Endothelial cell of umbilical vein (primary cell): ENCODE measurements around the gene PDZD4. TPM values are rescaled to one million over a fixed set of nuclear protein-coding genes. Genes with fewer than 3 reads are reported as not detected.

Experiments used
- BruUV-seq: library from RNA; stranded (reverse); fragments of 400-500 nt; replicated peaks from 2 replicates; lab custom pipeline; 2021; lab: Mats Ljungman, UMichigan
- CTCF ChIA-PET: fragments of 300-600, 350-600 bp; sonication (Branson Sonifier 250); formaldehyde crosslinking; loops from one replicate; lab custom pipeline; 2021; ENCODE audit warnings: antibody characterized with exemption, inconsistent platforms; lab: Charles Lee
- POLR2A ChIA-PET: fragments of 300-600, 350-600 bp; sonication (Branson Sonifier 250); formaldehyde crosslinking; loops from one replicate; lab custom pipeline; 2021; ENCODE audit warnings: antibody characterized with exemption, inconsistent platforms; lab: Charles Lee
- DNase-seq: peaks from one replicate; pipeline ENCODE4 v3.0.0-alpha.2; 2011; ENCODE audit warnings: low read depth, low spot score
- FAIRE-seq: peaks from 2 replicates; lab custom pipeline; 2011; peaks lifted over from hg19 to GRCh38; lab: Jason Lieb, UNC
- H2AFZ ChIP-seq: 2 replicates; pipeline ENCODE4 v1.6.0; 2012; ENCODE audit warnings: low read depth, low read length, control low read depth, inconsistent platforms
- H3K27ac ChIP-seq: 2 replicates; pipeline ENCODE4 v1.5.1; 2011; ENCODE audit warnings: low read depth, mild to moderate bottlenecking, control low read depth, low read length, moderate library complexity; ENCODE audit not compliant: insufficient read depth
- H3K27me3 ChIP-seq, 2 experiments: 2 replicates each; pipeline versions ENCODE4 v1.6.0 to v1.6.1; 2011; ENCODE audit warnings: low read length in 2 of 2, mixed read lengths in 1 of 2; ENCODE audit not compliant: control insufficient read depth in 2 of 2, insufficient read depth in 2 of 2
- H3K36me3 ChIP-seq, 2 experiments: 2 replicates in 1 of 2; 3 replicates in 1 of 2; pipeline ENCODE4 v1.5.1; 2011; ENCODE audit warnings: low read length in 2 of 2, mild to moderate bottlenecking in 1 of 2, moderate library complexity in 1 of 2; ENCODE audit not compliant: control insufficient read depth in 2 of 2, insufficient read depth in 2 of 2; ENCODE audit errors: extremely low read depth in 1 of 2
- H3K4me1 ChIP-seq: 3 replicates; pipeline ENCODE4 v1.5.1; 2011; ENCODE audit warnings: mild to moderate bottlenecking, low read length; ENCODE audit not compliant: control insufficient read depth, insufficient read depth; ENCODE audit errors: extremely low read depth
- H3K4me2 ChIP-seq: 2 replicates; pipeline ENCODE4 v1.6.1; 2011; ENCODE audit warnings: low read length, control low read depth, mixed read lengths; ENCODE audit not compliant: insufficient read depth
- H3K4me3 ChIP-seq, 3 experiments: fragments of 200-600 bp in 1 of 3; sonication (generic), shearing (Covaris generic) in 1 of 3; replicated peaks in 1 of 3; 2 replicates each; pipeline ENCODE4 v1.5.1; 2011 to 2016; ENCODE audit warnings: control low read depth in 3 of 3, low read length in 3 of 3, mild to moderate bottlenecking in 2 of 3, inconsistent platforms in 1 of 3, low read depth in 1 of 3, moderate library complexity in 1 of 3; ENCODE audit not compliant: insufficient read depth in 1 of 3
- H3K79me2 ChIP-seq: 2 replicates; pipeline ENCODE4 v1.6.0; 2012; ENCODE audit warnings: low read length, inconsistent platforms; ENCODE audit not compliant: control insufficient read depth, insufficient read depth
- H3K9ac ChIP-seq: replicated peaks from 2 replicates; pipeline ENCODE3; 2011; ENCODE audit warnings: low read length, control low read depth; ENCODE audit not compliant: insufficient read depth; ENCODE audit errors: extremely low read depth
- H3K9me1 ChIP-seq: replicated peaks from 3 replicates; pipeline ENCODE4 v1.6.0; 2011; ENCODE audit warnings: mild to moderate bottlenecking, low read length; ENCODE audit not compliant: control insufficient read depth, insufficient read depth; ENCODE audit errors: extremely low read depth
- H3K9me3 ChIP-seq: replicated peaks from 2 replicates; pipeline ENCODE4 v1.5.1; 2012; ENCODE audit warnings: low read length, inconsistent platforms; ENCODE audit not compliant: control insufficient read depth, insufficient read depth
- H4K20me1 ChIP-seq: replicated peaks from 2 replicates; pipeline ENCODE3; 2011; ENCODE audit warnings: mild to moderate bottlenecking, low read length; ENCODE audit not compliant: control insufficient read depth, insufficient read depth; ENCODE audit errors: extremely low read depth
- CTCF ChIP-seq, 2 donors: IDR thresholded peaks; 1 replicate in 1 of 2; 2 replicates in 1 of 2; pipeline ENCODE4 v1.5.1; 2011; ENCODE audit warnings: low read length in 2 of 2, mild to moderate bottlenecking in 2 of 2, moderate library complexity in 2 of 2, control low read depth in 1 of 2, inconsistent platforms in 1 of 2, low read depth in 1 of 2; ENCODE audit not compliant: insufficient read depth in 1 of 2; ENCODE audit errors: extremely low read depth in 1 of 2
- EZH2 ChIP-seq: IDR thresholded peaks from 2 replicates; pipeline ENCODE4 v1.6.1; 2012; ENCODE audit warnings: borderline replicate concordance, low read depth, mild to moderate bottlenecking, moderate library complexity, low read length, inconsistent platforms; ENCODE audit not compliant: severe bottlenecking
- FOS ChIP-seq: IDR thresholded peaks from 2 replicates; pipeline ENCODE4 v1.6.1; 2011; ENCODE audit warnings: mild to moderate bottlenecking, low read length, moderate library complexity, borderline replicate concordance; ENCODE audit not compliant: insufficient read depth
- GATA2 ChIP-seq: IDR thresholded peaks from 2 replicates; pipeline ENCODE4 v1.7.0; 2011; ENCODE audit warnings: low read depth, mild to moderate bottlenecking, moderate library complexity, mixed read lengths, low read length; ENCODE audit not compliant: insufficient read length, insufficient read depth
- JUN ChIP-seq: IDR thresholded peaks from 2 replicates; pipeline ENCODE4 v1.6.1; 2011; ENCODE audit warnings: borderline replicate concordance, low read depth; ENCODE audit not compliant: insufficient read length, insufficient read depth
- MAX ChIP-seq: IDR thresholded peaks from 2 replicates; pipeline ENCODE4 v1.6.1; 2011; ENCODE audit not compliant: insufficient read depth, insufficient read length
- MYC ChIP-seq: IDR thresholded peaks from one replicate; pipeline ENCODE4 v1.6.1; 2011; ENCODE audit warnings: mild to moderate bottlenecking, low read depth, low read length
- POLR2A ChIP-seq: IDR thresholded peaks from 2 replicates; pipeline ENCODE4 v1.6.1; 2012; ENCODE audit warnings: low read depth, mild to moderate bottlenecking, control low read depth, low read length
- POLR2AphosphoS5 ChIP-seq: IDR thresholded peaks from 2 replicates; pipeline ENCODE4 v1.6.1; 2012; ENCODE audit warnings: low read depth, mild to moderate bottlenecking, control low read depth, low read length, moderate library complexity; ENCODE audit not compliant: insufficient read depth
- dilution Hi-C: fragments of 300-500 bp; cut with MboI; formaldehyde crosslinking; loops from one replicate; pipeline ENCODE4 v1.15.0; 2019; ENCODE audit warnings: low sequenced_read_pairs; ENCODE audit not compliant: extremely low pct_ligation_motif_present
- intact Hi-C: fragments of 100-400 bp; cut with micrococcal nuclease; formaldehyde crosslinking; loops from one replicate; pipeline ENCODE4 v1.10.0; 2022
- polyA plus RNA-seq, 4 experiments: library from polyadenylated mRNA; depleted of rRNA in 3 of 4; stranded (reverse) in 3 of 4; unstranded in 1 of 4; fragments of >200 nt; gene quantifications; 2 replicates each; pipeline versions ENCODE4 v1.2.1 to v1.2.3, GENCODE V29; 2011 to 2012; ENCODE audit warnings: missing spikeins in 1 of 4
- total RNA-seq: library from RNA; stranded (reverse); gene quantifications from 2 replicates; pipeline ENCODE4 v1.2.3, GENCODE V29; 2021

The PDZD4 gene
- total and polyA plus RNA-seq, 2 donors (not counting 3 experiments of a cell fraction or from before 2014, with no cell fraction given) = 0.07 to 0.09 TPM

- Histone ChIP-seq H2AFZ (no peak overlapping the region), H3K27ac (no peak overlapping the region), H4K20me1 (no peaks in the 10 kb centered on the region), H3K4me2 (no peak overlapping the region), H3K4me3 (no peak overlapping the region), H3K79me2 (no peaks in the 10 kb centered on the region), H3K27me3 (no peaks in the 10 kb centered on the region), H3K4me1 (no peaks in the 10 kb centered on the region), H3K9me1 (no peaks in the 10 kb centered on the region), H3K9me3 (no peaks in the 10 kb centered on the region), H3K36me3 (no peaks in the 10 kb centered on the region), H3K9ac (no peak overlapping the region)
- FAIRE-seq (no peak), DNase-seq (no peak)
- intact Hi-C loops (loop anchor here (10.0 kb wide), 1 partner anchor 75 kb away; the partner anchor contains the start of genes IDH3G and SSR4), dilution Hi-C loops (no loop called here)
- CTCF ChIA-PET = no interaction called here
- no TSS peak for BruUV-seq
- POLR2A ChIA-PET = no interaction called here
- no peak for TF ChIP-seq MAX
Measured at GRCh38 chrX:153870288-153870690, 39.9 kb upstream of the PDZD4 start.

GRCh38 chrX:153869473-153870287 lies 39.3 kb upstream of the PDZD4 start:
- FAIRE-seq = no peak
- dilution Hi-C loops = no loop called here
- Histone ChIP-seq H3K4me3 (no peak overlapping the region), H3K9ac (no peak overlapping the region), H3K36me3 (no peaks in the 10 kb centered on the region), H3K4me2 (no peak overlapping the region), H3K79me2 (no peaks in the 10 kb centered on the region), H2AFZ (no peak overlapping the region), H3K4me1 (no peaks in the 10 kb centered on the region), H4K20me1 (no peaks in the 10 kb centered on the region), H3K9me1 (no peaks in the 10 kb centered on the region), H3K27me3 (no peaks in the 10 kb centered on the region), H3K27ac (no peak overlapping the region), H3K9me3 (no peaks in the 10 kb centered on the region)
- BruUV-seq = no TSS peak
- TF ChIP-seq GATA2 = no peak
- TF ChIP-seq JUN = no peak
- TF ChIP-seq CTCF (IDR thresholded peaks at IDR 0.05; ENCODE audit: extremely low read depth in 1 of 2, insufficient read depth in 1 of 2, low read depth in 1 of 2, low read length in 2 of 2) = no peak
- no peak for TF ChIP-seq EZH2
- TF ChIP-seq MAX = no peak
- TF ChIP-seq MYC = no peak
- TF ChIP-seq POLR2AphosphoS5 = no peak
- TF ChIP-seq POLR2A = no peak
- no peak for TF ChIP-seq FOS
- CTCF ChIA-PET = no interaction called here
- intact Hi-C loops = loop anchor here (10.0 kb wide), 1 partner anchor 75 kb away; the partner anchor contains the start of genes IDH3G and SSR4
- DNase-seq = no peak
- POLR2A ChIA-PET = no interaction called here
